ENCODE data around the gene AKAP6.
"Not testable (repeated sequence)": the region's sequence is repeated elsewhere in the genome, so short reads cannot be mapped to it uniquely, and the experiment has no call there.

AKAP6 gene

GRCh38 chr14:32785585-32785984, 456.5 kb downstream of the AKAP6 start:
- TF ChIP-seq, protein P1, sequence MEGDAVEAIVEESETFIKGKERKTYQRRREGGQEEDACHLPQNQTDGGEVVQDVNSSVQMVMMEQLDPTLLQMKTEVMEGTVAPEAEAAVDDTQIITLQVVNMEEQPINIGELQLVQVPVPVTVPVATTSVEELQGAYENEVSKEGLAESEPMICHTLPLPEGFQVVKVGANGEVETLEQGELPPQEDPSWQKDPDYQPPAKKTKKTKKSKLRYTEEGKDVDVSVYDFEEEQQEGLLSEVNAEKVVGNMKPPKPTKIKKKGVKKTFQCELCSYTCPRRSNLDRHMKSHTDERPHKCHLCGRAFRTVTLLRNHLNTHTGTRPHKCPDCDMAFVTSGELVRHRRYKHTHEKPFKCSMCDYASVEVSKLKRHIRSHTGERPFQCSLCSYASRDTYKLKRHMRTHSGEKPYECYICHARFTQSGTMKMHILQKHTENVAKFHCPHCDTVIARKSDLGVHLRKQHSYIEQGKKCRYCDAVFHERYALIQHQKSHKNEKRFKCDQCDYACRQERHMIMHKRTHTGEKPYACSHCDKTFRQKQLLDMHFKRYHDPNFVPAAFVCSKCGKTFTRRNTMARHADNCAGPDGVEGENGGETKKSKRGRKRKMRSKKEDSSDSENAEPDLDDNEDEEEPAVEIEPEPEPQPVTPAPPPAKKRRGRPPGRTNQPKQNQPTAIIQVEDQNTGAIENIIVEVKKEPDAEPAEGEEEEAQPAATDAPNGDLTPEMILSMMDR (IDR thresholded peaks at IDR 0.05; ENCODE audit: low read depth, low read length) = no peak
- no peak for DNase-seq (ENCODE audit: extremely low read depth, low read depth)

DNA sequence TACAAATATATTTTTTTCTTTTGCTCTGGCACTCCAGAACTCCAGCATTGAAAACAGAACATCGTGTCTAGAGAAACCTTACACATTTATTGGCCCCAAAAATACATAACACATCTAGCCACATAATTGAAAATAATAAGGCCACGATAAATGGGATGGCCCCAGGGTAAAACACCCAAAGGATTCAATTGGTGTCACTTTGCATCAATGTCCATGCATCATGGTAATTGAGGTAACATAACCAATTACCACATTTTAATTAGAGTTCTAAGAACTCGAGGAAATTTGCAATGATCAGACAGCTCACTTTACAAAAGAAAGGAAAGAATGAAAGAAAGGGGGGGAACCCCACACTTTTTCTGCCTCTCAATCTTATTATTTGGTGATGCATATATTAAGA, 457.8 kb downstream of the AKAP6 start:
- TF ChIP-seq, protein P1 (IDR thresholded peaks at IDR 0.05; ENCODE audit: low read depth, low read length) = no peak
- DNase-seq (ENCODE audit: extremely low read depth, low read depth) = no peak

GRCh38 chr14:32793033-32793432, 463.9 kb downstream of the AKAP6 start:
- DNase-seq (ENCODE audit: extremely low read depth, low read depth) = not testable (repeated sequence)

GRCh38 chr14:32800320-32800719, 471.2 kb downstream of the AKAP6 start:
- TF ChIP-seq, protein P1 (IDR thresholded peaks at IDR 0.05; ENCODE audit: low read depth, low read length) = no peak
- no peak for DNase-seq (ENCODE audit: extremely low read depth, low read depth)

DNA sequence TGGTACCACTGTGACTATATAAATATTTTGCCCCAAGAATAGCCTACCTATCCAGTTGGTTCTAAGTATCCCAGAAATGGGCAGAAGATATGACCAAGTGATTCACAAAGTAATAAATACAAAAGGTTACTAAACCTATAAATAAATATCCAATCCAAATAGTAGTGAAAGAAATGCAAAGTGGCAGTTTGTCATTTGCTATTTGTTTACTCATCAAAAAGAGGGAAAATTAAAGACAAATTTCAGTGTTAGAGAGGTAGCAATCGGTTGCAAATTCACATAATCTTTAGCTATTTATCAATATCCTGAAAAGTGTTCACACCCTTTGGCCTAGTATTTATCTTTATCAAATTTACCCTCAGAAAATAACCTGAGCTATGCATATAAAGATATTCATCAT, 473.2 kb downstream of the AKAP6 start:
- no peak for DNase-seq (ENCODE audit: extremely low read depth, low read depth)
- TF ChIP-seq, protein P1 (IDR thresholded peaks at IDR 0.05; ENCODE audit: low read depth, low read length) = no peak

GRCh38 chr14:32805979-32806378, 476.9 kb downstream of the AKAP6 start:
- TF ChIP-seq, protein P1 (IDR thresholded peaks at IDR 0.05; ENCODE audit: low read depth, low read length) = no peak
- DNase-seq (ENCODE audit: extremely low read depth, low read depth) = no peak

DNA sequence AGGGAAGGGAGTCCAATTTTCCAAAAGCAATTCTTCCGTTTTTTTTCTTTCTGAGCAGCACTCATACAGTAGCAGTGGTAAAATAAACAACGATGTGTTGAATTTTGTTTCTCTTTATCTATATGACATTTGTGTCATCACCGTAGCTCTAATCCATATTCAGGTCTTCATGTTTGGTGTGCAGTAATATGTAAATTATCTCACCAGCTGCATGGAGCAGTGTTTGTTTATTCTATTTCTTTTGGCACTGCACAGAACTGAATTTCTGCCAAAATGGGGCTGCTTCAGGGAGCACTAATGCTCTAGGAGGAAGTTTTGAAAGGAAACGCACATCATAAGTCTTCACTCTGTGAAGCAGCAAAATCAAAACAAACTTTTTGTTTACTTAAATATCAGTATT, 479.5 kb downstream of the AKAP6 start:
- DNase-seq (ENCODE audit: extremely low read depth, low read depth) = no peak

DNA sequence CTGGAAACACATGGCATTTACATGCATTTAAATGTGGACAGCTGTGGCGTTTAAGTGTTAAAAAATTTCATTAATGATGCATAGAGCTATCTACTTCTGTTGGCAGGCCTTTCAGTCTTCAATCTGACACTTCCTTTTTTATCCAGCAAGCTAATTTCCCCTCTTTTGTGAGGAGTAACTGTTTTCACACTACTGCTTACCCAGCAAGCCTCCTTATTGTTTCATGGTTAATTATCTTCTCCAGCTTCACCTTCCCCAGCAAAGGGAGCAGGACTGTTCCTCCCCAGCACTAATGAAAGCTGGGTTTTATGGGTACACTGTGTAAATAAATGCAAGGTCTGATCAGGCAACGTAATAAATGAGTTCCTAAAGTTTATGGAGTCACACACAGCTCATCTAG, 480.2 kb downstream of the AKAP6 start:
- no peak for DNase-seq (ENCODE audit: extremely low read depth, low read depth)
- TF ChIP-seq, protein P1 (IDR thresholded peaks at IDR 0.05; ENCODE audit: low read depth, low read length) = no peak

More for the DNA sequence above, 479.5 kb downstream of the AKAP6 start:
- TF ChIP-seq, protein P1 (IDR thresholded peaks at IDR 0.05; ENCODE audit: low read depth, low read length) = no peak

All from AG09319 (cell line).